ENCODE results near the gene CSRP3. TPM values are rescaled to one million over a fixed set of nuclear protein-coding genes. Genes with fewer than 3 reads are reported as not detected.
A peak's percentile ranks its signal among the peaks of the same experiment; 100 is the strongest.

Gene CSRP3
- total RNA-seq, 1 experiment from 2014 or later, result not detected

- H3K27ac ChIP-seq, result peak overlapping the region; percentile 75
- peaks cover 46% of the 10 kb centered on the region for H3K4me1 ChIP-seq (replicated peaks; ENCODE audit: insufficient read depth)
- H4K20me1 ChIP-seq (ENCODE audit: insufficient read depth), result no peaks in the 10 kb centered on the region
- no peaks in the 10 kb centered on the region for H3K9me2 ChIP-seq (ENCODE audit: insufficient read depth)
- ChIA-PET CTCF (no interaction called here), POLR2A (ENCODE audit: unreplicated experiment) (no interaction called here)
- no peak for TF ChIP-seq EZH2 (IDR thresholded peaks at IDR 0.05; ENCODE audit: low read depth)
- H3K4me3 ChIP-seq, result no peak overlapping the region
- H3K36me3 ChIP-seq (ENCODE audit: low read depth), result peaks cover 5% of the 10 kb centered on the region; the same call in 1 of the 2 replicates
- H3K9me3 ChIP-seq (ENCODE audit: insufficient read depth, low read depth), result peaks cover 48% of the 10 kb centered on the region
- H3K79me2 ChIP-seq (ENCODE audit: low read depth), result peaks cover 2% of the 10 kb centered on the region
- no peaks in the 10 kb centered on the region for H3K27me3 ChIP-seq (ENCODE audit: insufficient read depth, low read depth)
- intact Hi-C loops (cut with micrococcal nuclease; ENCODE audit: unreplicated experiment), result loop anchor here (10.0 kb wide), 1 partner anchor 649 kb away; no protein-coding TSS in a partner anchor
- peaks cover 36% of the 10 kb centered on the region for H3F3A ChIP-seq (ENCODE audit: insufficient read depth, low read depth)
- peak overlapping the region; percentile 73 for H3K4me2 ChIP-seq
- no TSS peak for BruUV-seq (replicated peaks)
- no peak for DNase-seq
- H2AFZ ChIP-seq, result no peak overlapping the region
These were observed 43.6 kb upstream of the CSRP3 start for GRCh38 chr11:19245351-19245750.

GRCh38 chr11:19244621-19245020 lies 42.8 kb upstream of the CSRP3 start:
- peak in 1 of 2 experiments; percentile 83 for DNase-seq
- BruUV-seq (replicated peaks), result no TSS peak
- Histone ChIP-seq H3K79me2 (ENCODE audit: low read depth) (peaks cover 8% of the 10 kb centered on the region), H3K4me1 (replicated peaks; ENCODE audit: insufficient read depth) (peaks cover 50% of the 10 kb centered on the region), H3K4me2 (peak overlapping the region; percentile 73), H3K9me2 (ENCODE audit: insufficient read depth) (no peaks in the 10 kb centered on the region), H3F3A (ENCODE audit: insufficient read depth, low read depth) (peaks cover 41% of the 10 kb centered on the region), H3K4me3 (peak overlapping the region; percentile 21; the same call in 1 of the 2 replicates), H3K27ac (peak overlapping the region; percentile 75), H3K9me3 (ENCODE audit: insufficient read depth, low read depth) (peaks cover 41% of the 10 kb centered on the region), H3K36me3 (ENCODE audit: low read depth) (peaks cover 5% of the 10 kb centered on the region; the same call in 1 of the 2 replicates), H3K27me3 (ENCODE audit: insufficient read depth, low read depth) (no peaks in the 10 kb centered on the region), H4K20me1 (ENCODE audit: insufficient read depth) (no peaks in the 10 kb centered on the region), H2AFZ (no peak overlapping the region)
- POLR2A ChIA-PET (ENCODE audit: unreplicated experiment), result interaction anchor here (0.6 to 0.7 kb wide), 3 partner anchors 11 to 444 kb away, joined by 3 read pairs; no protein-coding TSS in a partner anchor
- TF ChIP-seq CTCF (conservative IDR thresholded peaks at IDR 0.05), result no peak
- no peak for TF ChIP-seq EZH2 (IDR thresholded peaks at IDR 0.05; ENCODE audit: low read depth)
- CTCF ChIA-PET, result interaction anchor here (0.9 kb wide), 1 partner anchor 14 kb away, joined by 3 read pairs; no protein-coding TSS in a partner anchor
- intact Hi-C loops (cut with micrococcal nuclease; ENCODE audit: unreplicated experiment), result loop anchor here (1.0 to 10.0 kb wide), 4 partner anchors 126 to 650 kb away; no protein-coding TSS in a partner anchor

GRCh38 chr11:19244084-19244483 lies 42.3 kb upstream of the CSRP3 start:
- CTCF ChIA-PET, result interaction anchor here (0.9 kb wide), 1 partner anchor 15 kb away, joined by 3 read pairs; no protein-coding TSS in a partner anchor

More at GRCh38 chr11:19244084-19244483, 42.3 kb upstream of the CSRP3 start:
- Histone ChIP-seq H3K79me2 (ENCODE audit: low read depth) (peaks cover 13% of the 10 kb centered on the region), H3K27ac (peak overlapping the region; percentile 75), H4K20me1 (ENCODE audit: insufficient read depth) (no peaks in the 10 kb centered on the region), H2AFZ (no peak overlapping the region), H3K4me2 (peak overlapping the region; percentile 73), H3K36me3 (ENCODE audit: low read depth) (peaks cover 5% of the 10 kb centered on the region; the same call in 1 of the 2 replicates), H3K9me3 (ENCODE audit: insufficient read depth, low read depth) (peaks cover 36% of the 10 kb centered on the region), H3K4me1 (replicated peaks; ENCODE audit: insufficient read depth) (peaks cover 55% of the 10 kb centered on the region), H3K27me3 (ENCODE audit: insufficient read depth, low read depth) (no peaks in the 10 kb centered on the region), H3F3A (ENCODE audit: insufficient read depth, low read depth) (peaks cover 41% of the 10 kb centered on the region), H3K9me2 (ENCODE audit: insufficient read depth) (no peaks in the 10 kb centered on the region), H3K4me3 (peak overlapping the region; percentile 21; the same call in 1 of the 2 replicates)
- intact Hi-C loops (cut with micrococcal nuclease; ENCODE audit: unreplicated experiment), result loop anchor here (1.0 to 10.0 kb wide), 4 partner anchors 126 to 651 kb away; no protein-coding TSS in a partner anchor
- TF ChIP-seq EZH2 (IDR thresholded peaks at IDR 0.05; ENCODE audit: low read depth) (no peak), CTCF (conservative IDR thresholded peaks at IDR 0.05) (no peak)
- peak; percentile 59 to 96 for DNase-seq
- POLR2A ChIA-PET (ENCODE audit: unreplicated experiment), result interaction anchor here (0.6 to 0.7 kb wide), 2 partner anchors 11 to 1110 kb away, joined by 3 to 6 read pairs; no protein-coding TSS in a partner anchor
- BruUV-seq (replicated peaks), result no TSS peak
